Nucleus accumbens (tissue), 56 donors: ENCODE data around the gene PPM1N.

Source experiments
- DNase-seq, 56 donors: peaks; one replicate each; lab custom pipeline; 2025; lab: John Stamatoyannopoulos, UW

PPM1N gene

GRCh38 chr19:45469945-45470761, 28.1 kb upstream of the PPM1N start:
- peak in 22 of 56 donors; percentile 5 to 68 (median 37) for DNase-seq

DNA sequence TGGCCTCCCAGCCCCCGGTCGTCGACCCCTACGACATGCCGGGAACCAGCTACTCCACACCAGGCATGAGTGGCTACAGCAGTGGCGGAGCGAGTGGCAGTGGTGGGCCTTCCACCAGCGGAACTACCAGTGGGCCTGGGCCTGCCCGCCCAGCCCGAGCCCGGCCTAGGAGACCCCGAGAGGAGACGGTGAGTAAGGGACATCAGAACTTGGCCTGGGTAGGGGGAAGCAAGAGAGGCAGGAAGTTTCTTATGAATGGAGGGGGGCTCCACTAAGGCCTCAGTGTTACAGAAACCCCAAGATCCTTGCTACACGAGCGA, 27.5 kb upstream of the PPM1N start:
- no peak for DNase-seq

DNA sequence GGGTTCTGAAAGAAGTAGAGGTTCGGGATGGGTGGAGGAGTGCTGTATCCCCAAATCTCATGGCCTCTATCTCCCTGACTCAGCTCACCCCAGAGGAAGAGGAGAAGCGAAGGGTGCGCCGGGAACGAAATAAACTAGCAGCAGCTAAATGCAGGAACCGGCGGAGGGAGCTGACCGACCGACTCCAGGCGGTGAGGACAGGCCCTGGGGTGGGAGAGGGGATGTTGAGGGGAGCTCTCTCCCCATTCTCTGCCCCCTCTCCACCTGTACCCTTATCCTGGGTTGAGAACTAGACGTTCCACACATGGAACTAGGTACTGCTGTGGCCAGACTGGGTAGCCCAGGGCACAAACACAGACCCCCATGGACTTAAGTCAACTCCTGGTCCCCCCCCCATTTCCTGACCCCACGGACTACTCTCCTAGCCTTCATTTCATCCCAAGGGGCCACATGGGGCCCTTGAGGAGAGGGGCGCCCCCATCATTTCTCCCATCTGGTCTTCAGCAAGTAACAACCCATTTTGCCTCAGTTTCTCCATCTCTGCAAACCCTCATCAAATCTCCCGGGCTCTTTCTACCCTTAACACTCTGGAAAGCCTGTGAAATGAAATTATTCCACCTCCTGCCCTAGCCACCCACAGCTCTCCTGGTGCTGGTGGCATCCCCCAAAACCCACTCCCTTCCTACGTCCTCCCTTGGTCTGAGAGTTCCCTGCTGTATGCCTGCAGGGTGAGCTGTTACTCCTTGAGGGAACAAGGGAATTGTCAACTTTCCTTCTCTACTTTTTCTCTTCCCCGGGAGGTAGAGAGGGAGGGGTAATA, 26.9 kb upstream of the PPM1N start:
- DNase-seq: no peak

- DNase-seq: no peak
These were observed 26.2 kb upstream of the PPM1N start for GRCh38 chr19:45471931-45472562.

- DNase-seq: no peak
These were observed 25.5 kb upstream of the PPM1N start for GRCh38 chr19:45472563-45473366.

DNA sequence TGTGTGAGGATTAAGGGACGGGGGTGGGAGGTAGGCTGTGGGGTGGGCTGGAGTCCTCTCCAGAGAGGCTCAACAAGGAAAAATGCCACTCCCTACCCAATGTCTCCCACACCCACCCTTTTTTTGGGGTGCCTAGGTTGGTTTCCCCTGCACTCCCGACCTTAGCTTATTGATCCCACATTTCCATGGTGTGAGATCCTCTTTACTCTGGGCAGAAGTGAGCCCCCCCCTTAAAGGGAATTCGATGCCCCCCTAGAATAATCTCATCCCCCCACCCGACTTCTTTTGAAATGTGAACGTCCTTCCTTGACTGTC, 24.9 kb upstream of the PPM1N start:
- DNase-seq: no peak

DNA sequence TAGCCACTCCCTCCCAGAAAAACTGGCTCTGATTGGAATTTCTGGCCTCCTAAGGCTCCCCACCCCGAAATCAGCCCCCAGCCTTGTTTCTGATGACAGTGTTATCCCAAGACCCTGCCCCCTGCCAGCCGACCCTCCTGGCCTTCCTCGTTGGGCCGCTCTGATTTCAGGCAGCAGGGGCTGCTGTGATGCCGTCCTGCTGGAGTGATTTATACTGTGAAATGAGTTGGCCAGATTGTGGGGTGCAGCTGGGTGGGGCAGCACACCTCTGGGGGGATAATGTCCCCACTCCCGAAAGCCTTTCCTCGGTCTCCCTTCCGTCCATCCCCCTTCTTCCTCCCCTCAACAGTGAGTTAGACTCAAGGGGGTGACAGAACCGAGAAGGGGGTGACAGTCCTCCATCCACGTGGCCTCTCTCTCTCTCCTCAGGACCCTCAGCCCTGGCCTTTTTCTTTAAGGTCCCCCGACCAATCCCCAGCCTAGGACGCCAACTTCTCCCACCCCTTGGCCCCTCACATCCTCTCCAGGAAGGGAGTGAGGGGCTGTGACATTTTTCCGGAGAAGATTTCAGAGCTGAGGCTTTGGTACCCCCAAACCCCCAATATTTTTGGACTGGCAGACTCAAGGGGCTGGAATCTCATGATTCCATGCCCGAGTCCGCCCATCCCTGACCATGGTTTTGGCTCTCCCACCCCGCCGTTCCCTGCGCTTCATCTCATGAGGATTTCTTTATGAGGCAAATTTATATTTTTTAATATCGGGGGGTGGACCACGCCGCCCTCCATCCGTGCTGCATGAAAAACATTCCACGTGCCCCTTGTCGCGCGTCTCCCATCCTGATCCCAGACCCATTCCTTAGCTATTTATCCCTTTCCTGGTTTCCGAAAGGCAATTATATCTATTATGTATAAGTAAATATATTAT, 24.3 kb upstream of the PPM1N start:
- no peak for DNase-seq

DNA sequence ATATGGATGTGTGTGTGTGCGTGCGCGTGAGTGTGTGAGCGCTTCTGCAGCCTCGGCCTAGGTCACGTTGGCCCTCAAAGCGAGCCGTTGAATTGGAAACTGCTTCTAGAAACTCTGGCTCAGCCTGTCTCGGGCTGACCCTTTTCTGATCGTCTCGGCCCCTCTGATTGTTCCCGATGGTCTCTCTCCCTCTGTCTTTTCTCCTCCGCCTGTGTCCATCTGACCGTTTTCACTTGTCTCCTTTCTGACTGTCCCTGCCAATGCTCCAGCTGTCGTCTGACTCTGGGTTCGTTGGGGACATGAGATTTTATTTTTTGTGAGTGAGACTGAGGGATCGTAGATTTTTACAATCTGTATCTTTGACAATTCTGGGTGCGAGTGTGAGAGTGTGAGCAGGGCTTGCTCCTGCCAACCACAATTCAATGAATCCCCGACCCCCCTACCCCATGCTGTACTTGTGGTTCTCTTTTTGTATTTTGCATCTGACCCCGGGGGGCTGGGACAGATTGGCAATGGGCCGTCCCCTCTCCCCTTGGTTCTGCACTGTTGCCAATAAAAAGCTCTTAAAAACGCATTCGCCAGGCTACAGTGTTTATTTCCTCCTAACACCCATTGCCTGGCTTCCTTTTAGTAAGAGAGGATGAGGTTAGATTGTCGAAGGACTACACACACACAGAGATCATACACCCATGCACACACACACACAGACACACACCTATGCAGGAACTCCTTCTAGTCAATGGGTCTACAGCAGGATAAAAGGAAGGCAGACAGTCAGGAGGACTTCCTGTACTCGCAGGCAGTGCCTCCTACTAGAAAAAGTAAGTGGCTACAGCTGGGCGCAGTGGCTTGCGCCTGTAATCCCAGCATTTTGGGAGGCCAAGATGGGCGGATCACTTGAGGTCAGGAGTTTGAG, 23.4 kb upstream of the PPM1N start:
- DNase-seq: no peak

- DNase-seq: no peak
These were observed 22.5 kb upstream of the PPM1N start for GRCh38 chr19:45475537-45476291.

- DNase-seq: no peak
These were observed 21.9 kb upstream of the PPM1N start for GRCh38 chr19:45476304-45476703.

- DNase-seq: no peak
These were observed 21.1 kb upstream of the PPM1N start for GRCh38 chr19:45477186-45477585.

DNA sequence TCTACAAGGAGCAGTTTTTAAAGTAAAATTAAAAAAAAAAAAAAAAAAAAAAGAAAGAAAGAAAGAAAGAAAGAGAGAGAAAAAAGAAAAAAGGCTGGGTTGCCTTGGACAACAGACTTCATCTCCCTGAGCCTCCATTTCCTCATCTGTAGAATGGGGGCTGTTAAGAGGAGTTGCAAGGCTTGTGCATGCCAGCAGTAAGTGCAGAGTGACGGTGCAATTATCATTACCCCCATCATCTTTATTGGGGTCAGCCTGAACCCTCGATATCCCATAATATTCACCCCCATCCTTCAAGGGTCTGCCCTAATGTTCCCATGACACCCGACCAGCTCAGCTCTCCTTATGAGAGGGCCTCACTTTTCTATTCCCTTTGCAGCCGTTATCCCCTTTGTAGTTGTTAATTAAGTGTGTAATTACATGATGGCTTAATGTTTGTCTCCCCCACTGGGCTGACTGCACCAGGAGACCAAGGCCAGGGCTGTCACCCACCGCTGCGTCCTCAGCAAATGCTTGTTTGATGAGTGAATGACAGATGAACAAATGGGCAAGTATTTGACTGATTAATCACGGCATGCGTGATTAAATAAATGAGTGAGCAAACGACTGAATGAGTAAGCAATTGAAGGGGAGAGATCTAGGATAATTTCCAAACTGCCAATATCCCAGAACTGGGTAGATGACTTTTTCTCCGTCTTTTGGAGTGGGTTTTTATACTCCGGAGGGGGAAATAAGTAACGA, 20.4 kb upstream of the PPM1N start:
- peak in 7 of 56 donors; percentile 13 to 57 (median 48) for DNase-seq

DNA sequence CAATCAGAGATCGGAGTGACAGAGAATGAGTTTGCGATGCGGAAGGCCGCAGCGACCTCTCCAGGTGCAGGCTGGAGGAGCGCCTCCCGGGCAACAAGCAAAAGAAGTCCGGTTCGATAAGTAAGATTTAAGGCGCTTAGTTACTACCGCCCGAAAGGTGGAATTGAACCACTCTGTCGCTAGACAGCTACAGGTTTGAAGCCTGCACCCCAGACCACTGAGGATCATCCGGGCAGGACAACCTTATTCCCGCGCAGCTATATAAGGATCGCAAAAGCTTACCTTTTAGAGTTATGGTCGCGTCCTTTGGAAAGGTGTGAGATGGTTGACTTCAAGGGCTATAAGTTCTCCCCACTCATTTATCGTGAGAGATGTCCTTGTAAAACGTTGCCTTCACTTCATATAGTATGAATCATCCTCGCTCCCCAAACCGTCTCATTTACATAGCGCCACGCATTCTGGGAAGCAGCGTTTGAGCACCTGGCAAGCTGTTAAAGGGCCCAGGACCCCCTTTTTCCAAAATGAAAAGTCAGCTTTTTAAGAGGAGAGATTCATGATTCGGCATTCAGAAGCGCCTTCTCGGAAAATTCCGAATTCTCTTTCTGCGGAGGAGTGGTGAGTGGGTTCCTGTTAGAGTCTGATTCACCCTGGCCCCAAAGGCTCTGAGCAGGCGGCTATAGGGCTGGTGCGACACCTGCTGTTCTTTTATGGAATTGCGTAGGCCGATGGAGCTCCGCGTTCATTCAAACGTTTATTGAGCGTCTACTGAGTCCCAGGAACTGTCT, 19.6 kb upstream of the PPM1N start:
- peak in 55 of 56 donors; percentile 21 to 95 (median 80) for DNase-seq

DNA sequence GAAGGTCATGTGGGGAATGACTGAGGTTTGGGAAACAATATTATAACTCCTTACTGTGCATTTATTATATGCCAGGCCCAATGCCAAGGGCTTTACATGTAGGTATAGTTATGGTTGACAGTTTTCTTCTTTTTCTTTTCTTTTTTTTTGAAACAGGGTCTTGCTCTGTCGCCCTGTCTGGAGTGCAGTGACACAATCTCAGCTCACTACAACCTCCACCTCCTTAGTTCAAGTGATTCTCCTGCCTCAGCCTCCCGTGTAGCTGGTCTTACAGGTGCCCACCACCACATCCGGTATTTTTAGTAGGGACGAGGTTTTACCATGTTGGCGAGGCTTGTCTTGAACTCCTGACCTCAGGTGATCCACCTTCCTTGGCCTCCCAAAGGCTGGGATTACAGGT, 15.2 kb upstream of the PPM1N start:
- DNase-seq: no peak

DNA sequence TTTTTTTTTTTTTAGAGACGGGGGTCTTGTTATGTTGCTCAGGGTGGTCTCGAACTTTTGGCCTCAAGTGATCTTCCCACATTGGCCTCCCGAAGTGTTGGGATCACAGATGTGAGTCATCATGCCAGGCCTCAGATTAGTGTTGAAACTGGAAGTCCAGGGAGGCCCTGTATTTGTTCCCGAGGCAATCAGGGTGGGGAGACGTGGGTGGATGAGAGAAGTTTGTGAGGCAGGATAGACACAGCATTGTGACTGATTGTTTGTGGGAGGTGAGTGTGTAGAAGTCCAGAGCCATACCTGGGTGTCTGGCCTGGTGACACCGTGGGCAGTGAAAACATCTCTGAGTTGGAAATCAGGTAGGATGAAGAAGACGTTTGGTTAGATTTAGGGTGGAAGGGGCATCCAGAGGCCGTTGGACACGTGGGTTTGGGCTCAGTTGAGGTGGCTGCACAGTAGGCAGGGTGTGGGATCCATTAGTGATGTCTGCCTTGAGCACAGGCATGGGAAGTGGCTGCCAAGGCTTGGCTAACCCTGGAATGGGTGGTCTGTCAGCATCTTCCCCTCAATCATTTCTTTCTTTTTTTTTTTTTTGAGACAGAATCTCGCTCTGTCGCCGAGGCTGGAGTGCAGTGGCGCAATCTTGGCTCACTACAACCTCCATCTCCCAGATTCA, 13.8 kb upstream of the PPM1N start:
- no peak for DNase-seq
